GM12891 (cell line): ENCODE data around the gene ZNF514.

ENCODE experiments used
- PAX5 ChIP-seq: IDR thresholded peaks from 2 replicates; pipeline ENCODE4 v1.6.1; 2011; ENCODE audit warnings: low read length, moderate library complexity, mild to moderate bottlenecking; ENCODE audit not compliant: insufficient read depth, severe bottlenecking
- POLR2A ChIP-seq: IDR thresholded peaks from 2 replicates; pipeline ENCODE4 v1.6.1; 2011; ENCODE audit warnings: low read depth, low read length, control low read depth
- POLR2AphosphoS5 ChIP-seq: IDR thresholded peaks from 2 replicates; pipeline ENCODE4 v1.6.1; 2011; ENCODE audit warnings: low read depth, low read length, control low read depth
- SPI1 ChIP-seq: IDR thresholded peaks from 2 replicates; pipeline ENCODE4 v1.6.1; 2011; ENCODE audit warnings: low read depth, low read length, control low read depth
- TAF1 ChIP-seq: IDR thresholded peaks from 2 replicates; pipeline ENCODE4 v1.6.1; 2011; ENCODE audit warnings: low read depth, low read length, control low read depth

GRCh38 chr2:95122197-95122551 is 37.5 kb downstream of the ZNF514 start:
- no peak for TF ChIP-seq SPI1
- TF ChIP-seq POLR2A: no peak
- TF ChIP-seq POLR2AphosphoS5: no peak
- TF ChIP-seq PAX5: no peak
- no peak for TF ChIP-seq TAF1
